ENCODE data around the gene ZIC1. TPM values are rescaled to one million over a fixed set of nuclear protein-coding genes. Genes with fewer than 3 reads are reported as not detected.

The ZIC1 gene
- polyA plus RNA-seq, 1 donor, result 12.6 TPM

- no peak for DNase-seq
These were observed 13.7 kb downstream of the ZIC1 start for GRCh38 chr3:147422601-147423536.

DNA sequence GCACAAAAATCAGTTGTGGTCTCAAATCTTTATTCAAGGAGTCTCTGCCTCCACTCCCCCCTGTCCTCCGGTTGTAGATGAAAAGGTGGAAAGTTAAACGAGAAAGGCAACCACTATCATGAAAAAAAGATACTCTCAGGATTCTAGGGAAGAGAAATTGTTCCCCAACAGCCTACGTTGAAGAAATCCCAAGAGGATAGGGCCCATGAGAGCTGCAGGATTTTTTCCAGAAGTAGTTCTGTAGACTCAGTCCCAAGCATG is 14.3 kb downstream of the ZIC1 start:
- DNase-seq, result no peak

GRCh38 chr3:147423798-147424580 is 14.8 kb downstream of the ZIC1 start:
- DNase-seq, result no peak

DNA sequence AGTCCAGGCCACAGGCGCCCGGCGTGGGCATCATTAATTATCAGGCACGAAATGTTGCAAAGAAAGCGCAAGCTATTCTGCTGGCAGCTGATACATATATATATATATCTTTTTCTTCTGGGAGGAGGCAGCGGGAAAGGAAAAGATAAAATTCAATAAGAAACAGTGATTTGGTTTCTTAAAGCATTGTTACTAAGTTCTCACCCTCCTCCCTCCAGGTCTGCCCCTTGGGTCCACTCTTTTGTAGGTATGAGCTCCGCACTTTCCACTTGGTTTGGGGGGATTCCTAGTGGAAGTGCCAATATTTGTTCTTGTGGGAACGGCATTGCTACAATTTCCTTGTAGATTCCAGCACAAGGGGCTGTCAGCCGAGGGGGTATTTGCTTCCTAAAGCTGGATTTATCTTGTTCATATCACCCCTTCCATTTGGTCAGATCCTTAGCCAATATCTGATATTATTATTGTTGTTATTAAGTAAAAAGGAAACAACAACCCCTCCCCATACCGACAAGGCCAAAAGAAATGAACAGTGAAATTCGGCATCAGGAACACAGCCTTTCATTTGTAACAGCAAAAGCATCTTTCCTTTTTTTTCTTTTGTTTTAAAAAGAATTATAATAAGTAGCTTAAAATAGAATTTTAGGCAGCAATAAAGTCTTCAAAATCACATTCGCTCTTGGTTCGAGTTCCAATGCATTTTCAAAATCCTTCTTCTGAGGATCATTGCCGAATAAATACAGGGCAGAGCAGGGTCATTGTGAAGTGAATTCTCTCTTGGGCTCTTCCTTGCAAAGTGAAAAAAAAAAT is 15.6 kb downstream of the ZIC1 start:
- DNase-seq, result no peak

- no peak for DNase-seq
These were observed 16.3 kb downstream of the ZIC1 start for GRCh38 chr3:147425388-147425850.

DNA sequence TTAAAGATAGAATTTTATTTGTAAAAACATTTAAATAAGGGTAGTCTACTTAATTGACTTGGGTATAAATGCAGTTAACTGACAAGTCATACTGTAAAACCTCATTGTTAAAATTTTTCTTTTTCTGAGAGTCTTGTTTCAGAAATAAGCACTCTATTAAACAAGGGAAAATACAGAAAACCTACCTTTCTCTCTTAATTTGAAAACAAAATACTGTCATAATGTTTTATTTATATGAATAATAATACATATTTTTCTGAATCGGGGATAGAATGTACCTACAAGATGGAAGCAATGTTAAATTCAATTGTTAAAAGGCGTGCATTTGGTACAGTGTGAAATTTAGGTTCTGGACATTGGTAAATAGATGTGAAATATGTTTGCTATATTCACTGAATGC is 17.8 kb downstream of the ZIC1 start:
- no peak for DNase-seq

DNA sequence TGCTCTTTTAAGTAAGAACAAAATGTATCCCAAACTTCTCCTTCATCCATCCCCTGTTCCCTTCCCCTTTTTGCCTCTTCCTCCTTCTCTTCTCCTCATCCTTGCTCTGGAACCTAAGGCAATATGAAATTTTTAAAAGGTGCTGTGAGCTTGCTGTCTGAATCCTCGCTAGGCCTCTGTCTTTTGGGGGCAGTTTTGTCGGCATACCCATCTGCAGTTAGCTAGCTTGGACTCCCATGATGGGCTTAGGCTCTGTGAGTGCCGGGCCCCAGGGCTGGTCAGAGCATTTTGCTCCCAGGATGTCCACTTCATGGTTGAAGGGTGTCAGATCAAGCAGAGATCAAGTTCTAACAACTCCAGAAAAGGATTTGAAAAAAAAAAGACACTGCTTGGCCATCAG is 18.6 kb downstream of the ZIC1 start:
- DNase-seq, result no peak

GRCh38 chr3:147428326-147428725 is 19.2 kb downstream of the ZIC1 start:
- no peak for DNase-seq

DNA sequence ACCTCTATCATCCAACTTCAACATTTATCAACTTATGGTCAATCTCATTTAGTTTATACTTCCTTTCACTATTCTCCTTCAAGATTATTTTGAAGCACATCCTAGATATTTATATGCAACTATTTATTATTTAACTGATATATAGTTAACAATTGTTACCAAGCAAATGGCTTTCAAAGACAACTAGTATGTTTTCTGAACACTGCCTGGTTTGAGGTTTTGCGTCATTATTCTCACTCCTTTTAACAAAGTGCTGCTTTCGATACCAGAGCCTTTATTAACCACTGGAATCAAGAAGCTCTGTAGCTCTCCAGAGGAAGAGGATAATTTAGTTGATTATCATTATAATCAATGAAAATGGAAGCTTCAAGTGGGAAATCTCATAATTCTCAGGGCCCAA is 19.6 kb downstream of the ZIC1 start:
- no peak for DNase-seq

DNA sequence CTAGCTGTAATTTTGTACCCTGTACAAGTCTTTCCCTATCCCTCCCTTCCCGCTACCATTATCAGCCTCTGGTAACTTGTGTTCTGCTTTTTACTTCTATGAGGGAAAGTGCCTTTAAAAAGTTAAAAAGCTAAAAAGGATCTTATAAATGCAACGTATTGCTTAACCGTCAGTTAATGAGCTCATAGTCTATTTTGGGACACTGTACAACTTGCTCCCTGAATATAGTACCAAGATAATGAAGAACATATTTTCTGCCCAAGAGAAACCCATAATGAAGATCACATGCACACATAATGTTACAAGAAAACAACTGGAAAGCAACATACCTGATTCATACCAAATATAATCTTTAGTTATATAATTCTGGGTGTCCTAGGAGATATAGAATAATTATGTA is 22.6 kb downstream of the ZIC1 start:
- no peak for DNase-seq

- no peak for DNase-seq
These were observed 38.1 kb downstream of the ZIC1 start for GRCh38 chr3:147447224-147447623.

DNA sequence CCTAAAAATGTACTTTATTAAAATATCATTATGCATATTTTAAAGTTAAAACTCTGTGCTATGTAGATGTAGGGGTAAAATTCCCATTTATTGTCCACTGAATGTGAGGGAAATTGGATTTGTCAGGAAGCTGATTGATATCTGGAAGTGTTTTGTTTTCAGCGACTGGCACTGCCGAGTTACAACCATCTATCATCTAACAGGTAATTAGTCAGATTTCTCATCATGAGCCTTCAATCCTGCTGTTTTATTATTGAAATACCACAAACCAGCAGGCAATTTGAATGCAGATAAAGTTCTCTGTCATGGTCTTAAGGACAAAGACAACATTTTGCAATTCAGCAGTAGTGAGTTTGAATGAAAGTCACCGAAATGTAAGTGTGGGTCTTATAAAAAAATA is 40.5 kb downstream of the ZIC1 start:
- no peak for DNase-seq

DNA sequence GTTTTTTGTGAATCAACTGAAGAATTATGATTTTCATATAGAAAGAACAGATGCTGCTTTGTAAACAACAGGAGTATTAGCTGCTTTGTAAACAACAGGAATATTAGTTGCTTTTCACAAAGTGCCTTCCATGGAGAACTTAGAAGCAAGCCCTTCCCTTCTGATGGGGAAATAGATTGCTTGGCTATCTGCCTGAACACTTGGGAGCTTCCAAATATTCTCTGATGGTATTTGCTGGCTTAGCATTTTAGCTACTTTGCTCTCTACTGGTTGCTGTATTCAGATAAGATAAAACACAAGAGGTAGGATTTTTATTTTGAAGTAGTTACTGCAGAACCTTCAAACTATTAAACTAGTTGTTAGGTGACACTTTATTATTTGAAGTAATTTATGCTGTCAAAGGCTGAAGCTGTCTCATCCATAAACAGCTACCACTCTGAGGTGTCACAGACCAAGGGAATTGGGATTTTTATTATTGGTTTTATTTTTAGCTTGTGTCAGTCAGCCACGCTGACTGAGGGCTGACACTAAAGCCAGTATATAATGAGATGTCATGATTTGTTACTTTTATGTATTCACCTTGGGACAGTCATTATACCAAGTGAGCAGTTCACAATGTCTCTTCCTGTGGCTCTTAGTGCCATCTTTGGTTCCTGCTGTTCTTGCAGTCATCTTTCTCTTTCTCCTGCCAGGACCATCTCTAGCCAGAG is 50.0 kb downstream of the ZIC1 start:
- DNase-seq, result no peak

DNA sequence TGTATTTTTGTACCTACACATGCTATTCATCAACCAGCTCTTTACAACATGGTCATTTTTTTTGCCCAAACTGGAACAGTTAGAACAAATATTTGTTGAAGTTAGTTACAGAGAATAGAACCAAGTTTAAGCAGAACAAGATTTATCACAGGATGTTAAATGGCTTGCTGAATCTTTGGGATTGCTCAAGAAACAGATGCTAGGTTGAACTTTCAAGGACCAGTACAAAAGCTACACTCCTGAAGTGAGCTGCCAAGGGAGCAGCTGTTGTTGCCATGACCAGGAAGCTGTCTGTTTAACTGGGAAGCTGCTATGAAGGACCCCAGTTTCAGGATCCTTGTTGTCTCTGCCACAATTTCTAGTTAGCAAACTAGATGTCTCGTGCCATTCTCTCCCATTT is 53.7 kb downstream of the ZIC1 start:
- no peak for DNase-seq

Other genes with a start within 250 kb of the ZIC1 start
- 3.8 TPM for gene ZIC4, start 2.8 kb upstream of the ZIC1 start, polyA plus RNA-seq (ENCODE audit: insufficient read length)